Progenitor cell of endocrine pancreas (in vitro differentiated cells): ENCODE data around the gene HMCN2. TPM values are rescaled to one million over a fixed set of nuclear protein-coding genes. Genes with fewer than 3 reads are reported as not detected.
"Not testable (repeated sequence)": the region's sequence is repeated elsewhere in the genome, so short reads cannot be mapped to it uniquely, and the experiment has no call there.

ENCODE experiments used
- DNase-seq: peaks from one replicate; pipeline ENCODE4 v3.0.0; 2021; ENCODE audit warnings: low spot score; ENCODE audit not compliant: unreplicated experiment
- H3K27ac Mint-ChIP-seq: 2 replicates; pipeline ENCODE4 v1.8.0; 2021; ENCODE audit warnings: mild to moderate bottlenecking, moderate library complexity, mixed read lengths
- H3K27me3 Mint-ChIP-seq: 2 replicates; pipeline ENCODE4 v1.8.0; 2021; ENCODE audit warnings: mixed read lengths
- H3K36me3 Mint-ChIP-seq: 2 replicates; pipeline ENCODE4 v1.8.0; 2022; ENCODE audit warnings: mixed read lengths; ENCODE audit not compliant: insufficient read depth
- H3K4me1 Mint-ChIP-seq: 2 replicates; pipeline ENCODE4 v1.8.0; 2021; ENCODE audit warnings: low read depth, mixed read lengths
- H3K4me3 Mint-ChIP-seq: 2 replicates; pipeline ENCODE4 v1.8.0; 2021; ENCODE audit warnings: low read depth, mild to moderate bottlenecking, moderate library complexity, mixed read lengths
- H3K9me3 Mint-ChIP-seq: 2 replicates; pipeline ENCODE4 v1.8.0; 2021; ENCODE audit warnings: low read depth, mixed read lengths
- CTCF ChIP-seq: fragments of 200-600 bp; sonication (generic); IDR thresholded peaks from one replicate; pipeline ENCODE4 v1.5.0; 2021; ENCODE audit warnings: antibody characterized with exemption, mild to moderate bottlenecking; ENCODE audit not compliant: unreplicated experiment
- total RNA-seq: library from RNA; stranded (reverse); gene quantifications from 2 replicates; pipeline ENCODE4 v1.2.1, GENCODE V29; 2021

HMCN2 gene
- total RNA-seq, 1 donor from 2014 or later, result 0.26 TPM

GRCh38 chr9:130337784-130338380 is 72.3 kb downstream of the HMCN2 start:
- TF ChIP-seq CTCF, result no peak
- DNase-seq, result no peak
- peaks cover 17% of the 10 kb centered on the region for H3K27me3 Mint-ChIP-seq
- H3K27ac Mint-ChIP-seq, result no peak overlapping the region
- H3K36me3 Mint-ChIP-seq, result no peaks in the 10 kb centered on the region
- H3K4me1 Mint-ChIP-seq, result no peaks in the 10 kb centered on the region
- no peaks in the 10 kb centered on the region for H3K9me3 Mint-ChIP-seq
- H3K4me3 Mint-ChIP-seq, result no peak overlapping the region

DNA sequence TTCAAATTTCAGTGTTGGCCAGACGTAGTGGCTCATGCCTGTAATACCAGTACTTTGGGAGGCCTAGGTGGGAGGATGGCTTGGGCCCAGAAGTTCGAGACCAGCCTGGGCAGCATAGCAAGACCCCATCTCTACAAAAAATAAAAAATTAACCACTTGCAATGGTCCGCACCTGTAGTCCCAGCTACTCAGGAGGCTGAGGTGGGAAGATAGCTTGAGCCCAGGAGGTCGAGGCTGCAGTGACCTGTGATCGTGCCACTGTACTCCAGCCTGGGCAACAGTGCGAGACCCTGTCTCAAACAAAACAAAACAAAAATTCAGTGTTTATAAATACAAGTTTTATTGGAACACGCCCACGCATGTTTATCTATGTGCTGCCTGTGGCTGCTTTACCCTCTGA is 73.3 kb downstream of the HMCN2 start:
- not testable (repeated sequence) for H3K27ac Mint-ChIP-seq, H3K36me3 Mint-ChIP-seq, H3K9me3 Mint-ChIP-seq, DNase-seq, H3K4me1 Mint-ChIP-seq, H3K4me3 Mint-ChIP-seq
- peaks cover 12% of the 10 kb centered on the region for H3K27me3 Mint-ChIP-seq

DNA sequence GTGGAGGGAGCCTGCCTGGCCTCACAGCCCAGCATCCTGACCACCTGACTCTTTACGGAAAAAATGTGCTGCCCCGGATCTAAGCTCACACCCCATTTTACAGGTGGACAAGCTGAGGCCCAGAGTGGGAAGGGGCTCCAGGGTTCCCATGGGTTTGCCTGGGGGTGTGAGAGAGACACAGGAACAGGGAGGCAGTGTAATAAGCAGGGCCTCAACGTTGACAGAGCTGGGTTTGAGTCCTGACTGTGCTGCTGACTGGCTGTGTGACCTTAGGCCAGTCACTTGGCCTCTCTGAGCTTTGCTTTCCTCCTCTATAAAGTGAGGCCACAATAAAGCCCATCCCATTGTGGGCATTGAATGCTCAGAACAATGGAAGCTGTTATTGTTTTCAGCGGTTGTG is 73.7 kb downstream of the HMCN2 start:
- Mint-ChIP-seq H3K27me3 (peaks cover 9% of the 10 kb centered on the region), H3K36me3 (no peaks in the 10 kb centered on the region)
- TF ChIP-seq CTCF, result no peak

GRCh38 chr9:130340011-130340410 is 74.5 kb downstream of the HMCN2 start:
- no peak for DNase-seq
- no peak overlapping the region for H3K4me3 Mint-ChIP-seq
- no peaks in the 10 kb centered on the region for H3K4me1 Mint-ChIP-seq
- peaks cover 7% of the 10 kb centered on the region for H3K27me3 Mint-ChIP-seq
- no peaks in the 10 kb centered on the region for H3K36me3 Mint-ChIP-seq
- H3K9me3 Mint-ChIP-seq, result no peaks in the 10 kb centered on the region
- no peak overlapping the region for H3K27ac Mint-ChIP-seq
- no peak for TF ChIP-seq CTCF

More for the DNA sequence above, 73.7 kb downstream of the HMCN2 start:
- Mint-ChIP-seq H3K27ac (no peak overlapping the region), H3K4me1 (no peaks in the 10 kb centered on the region), H3K4me3 (no peak overlapping the region), H3K9me3 (no peaks in the 10 kb centered on the region)
- no peak for DNase-seq

DNA sequence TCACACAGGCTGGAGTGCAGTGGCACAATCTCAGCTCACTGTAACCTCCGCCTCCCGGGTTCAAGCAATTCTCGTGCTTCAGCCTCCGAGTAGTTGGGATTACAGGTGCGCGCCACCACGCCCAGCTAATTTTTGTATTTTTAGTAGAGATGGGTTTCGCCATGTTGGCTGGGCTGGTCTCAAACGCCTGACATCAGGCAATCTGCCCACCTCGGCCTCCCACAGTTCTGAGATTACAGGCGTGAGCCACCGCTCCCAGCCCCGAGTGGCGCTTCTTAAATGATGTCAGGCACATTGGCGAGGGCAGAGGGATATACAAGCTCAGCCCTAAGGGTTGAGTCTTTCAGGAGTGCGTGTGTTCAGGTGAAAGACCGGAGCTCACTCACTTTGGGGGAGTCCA is 75.0 kb downstream of the HMCN2 start:
- DNase-seq, H3K4me1 Mint-ChIP-seq, H3K27me3 Mint-ChIP-seq, H3K9me3 Mint-ChIP-seq, H3K4me3 Mint-ChIP-seq, H3K27ac Mint-ChIP-seq, H3K36me3 Mint-ChIP-seq: not testable (repeated sequence)

GRCh38 chr9:130341128-130341527 is 75.6 kb downstream of the HMCN2 start:
- Mint-ChIP-seq H3K4me1 (no peaks in the 10 kb centered on the region), H3K36me3 (no peaks in the 10 kb centered on the region), H3K9me3 (no peaks in the 10 kb centered on the region), H3K27me3 (no peaks in the 10 kb centered on the region), H3K4me3 (no peak overlapping the region), H3K27ac (no peak overlapping the region)
- TF ChIP-seq CTCF, result no peak
- no peak for DNase-seq
